Measurements from ENCODE around the gene ZFY.

Gene ZFY

DNA sequence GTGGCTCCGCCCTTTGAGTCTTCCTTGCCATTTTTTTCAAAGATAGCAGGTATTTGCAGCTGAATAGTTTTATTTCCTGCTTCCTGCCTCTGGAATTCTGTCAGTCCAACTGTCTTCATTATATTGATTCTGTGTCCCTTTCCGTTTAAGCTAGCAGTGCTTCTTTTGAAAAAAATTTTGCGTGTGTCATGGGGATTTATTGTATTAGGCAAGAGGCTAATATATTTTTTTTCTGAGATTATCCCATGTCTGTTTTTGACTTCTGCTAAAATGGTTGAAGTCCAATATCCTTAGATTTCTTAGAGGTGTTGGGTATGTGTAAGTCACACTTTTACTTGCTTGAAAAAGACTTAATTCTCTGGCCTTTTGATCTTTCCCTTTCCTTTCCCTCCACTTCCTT, 20.4 kb downstream of the ZFY start:
- DNase-seq (ENCODE audit: extremely low read depth, insufficient read length) = no peak
- Histone ChIP-seq H3K27me3 (replicated peaks; ENCODE audit: control insufficient read depth, insufficient read depth, low read length) (no peaks in the 10 kb centered on the region), H3K4me3 (replicated peaks; ENCODE audit: low read depth, low read length) (no peak overlapping the region), H3K36me3 (ENCODE audit: control insufficient read depth, insufficient read depth, low read length) (no peaks in the 10 kb centered on the region)
- TF ChIP-seq, protein P1, sequence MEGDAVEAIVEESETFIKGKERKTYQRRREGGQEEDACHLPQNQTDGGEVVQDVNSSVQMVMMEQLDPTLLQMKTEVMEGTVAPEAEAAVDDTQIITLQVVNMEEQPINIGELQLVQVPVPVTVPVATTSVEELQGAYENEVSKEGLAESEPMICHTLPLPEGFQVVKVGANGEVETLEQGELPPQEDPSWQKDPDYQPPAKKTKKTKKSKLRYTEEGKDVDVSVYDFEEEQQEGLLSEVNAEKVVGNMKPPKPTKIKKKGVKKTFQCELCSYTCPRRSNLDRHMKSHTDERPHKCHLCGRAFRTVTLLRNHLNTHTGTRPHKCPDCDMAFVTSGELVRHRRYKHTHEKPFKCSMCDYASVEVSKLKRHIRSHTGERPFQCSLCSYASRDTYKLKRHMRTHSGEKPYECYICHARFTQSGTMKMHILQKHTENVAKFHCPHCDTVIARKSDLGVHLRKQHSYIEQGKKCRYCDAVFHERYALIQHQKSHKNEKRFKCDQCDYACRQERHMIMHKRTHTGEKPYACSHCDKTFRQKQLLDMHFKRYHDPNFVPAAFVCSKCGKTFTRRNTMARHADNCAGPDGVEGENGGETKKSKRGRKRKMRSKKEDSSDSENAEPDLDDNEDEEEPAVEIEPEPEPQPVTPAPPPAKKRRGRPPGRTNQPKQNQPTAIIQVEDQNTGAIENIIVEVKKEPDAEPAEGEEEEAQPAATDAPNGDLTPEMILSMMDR (IDR thresholded peaks at IDR 0.05; ENCODE audit: insufficient read depth, low read length, poor library complexity, severe bottlenecking) = no peak

DNA sequence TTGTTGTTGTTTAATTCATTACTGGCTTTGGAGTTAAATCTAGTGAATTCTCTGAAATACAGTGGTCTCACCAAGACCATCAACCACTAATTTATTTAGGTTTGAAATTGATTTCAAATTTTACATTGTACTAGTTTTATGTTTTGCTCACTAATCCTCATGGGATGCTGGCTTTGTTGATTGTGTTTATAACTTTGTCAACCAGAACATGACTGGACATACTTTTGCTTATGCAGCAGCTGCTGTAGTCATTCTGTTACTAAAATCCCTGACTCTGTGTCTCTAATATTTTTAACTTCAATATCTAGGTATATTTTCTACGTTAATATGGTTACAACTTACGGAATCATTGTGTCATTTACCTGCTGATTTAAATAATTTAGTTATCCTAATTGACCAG, 26.9 kb downstream of the ZFY start:
- H3K4me3 ChIP-seq (replicated peaks; ENCODE audit: low read depth, low read length) = no peak overlapping the region
- no peaks in the 10 kb centered on the region for H3K36me3 ChIP-seq (ENCODE audit: control insufficient read depth, insufficient read depth, low read length)
- DNase-seq (ENCODE audit: extremely low read depth, insufficient read length) = no peak
- TF ChIP-seq, protein P1 (IDR thresholded peaks at IDR 0.05; ENCODE audit: insufficient read depth, low read length, poor library complexity, severe bottlenecking) = no peak
- no peaks in the 10 kb centered on the region for H3K27me3 ChIP-seq (replicated peaks; ENCODE audit: control insufficient read depth, insufficient read depth, low read length)

DNA sequence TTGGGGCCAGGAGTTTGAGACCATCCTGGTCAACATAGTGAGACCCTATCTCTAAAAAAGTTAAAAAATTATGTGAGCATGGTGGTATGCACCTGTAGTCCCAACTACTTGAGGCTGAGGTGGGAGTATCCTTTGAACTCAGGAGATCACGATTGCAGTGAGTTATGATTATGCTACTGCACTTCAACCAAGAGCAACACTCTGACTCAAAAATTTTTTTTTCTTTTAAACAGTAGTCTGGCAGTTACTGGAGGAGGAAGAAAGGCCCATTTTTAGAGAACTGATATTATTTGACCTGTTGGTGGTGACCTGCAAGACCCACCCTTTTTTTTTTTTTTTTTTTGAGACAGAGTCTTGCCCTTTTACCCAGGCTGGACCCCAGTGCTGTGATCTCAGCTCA, 29.6 kb downstream of the ZFY start:
- TF ChIP-seq, protein P1 (IDR thresholded peaks at IDR 0.05; ENCODE audit: insufficient read depth, low read length, poor library complexity, severe bottlenecking) = no peak
- Histone ChIP-seq H3K4me3 (replicated peaks; ENCODE audit: low read depth, low read length) (no peak overlapping the region), H3K27me3 (replicated peaks; ENCODE audit: control insufficient read depth, insufficient read depth, low read length) (no peaks in the 10 kb centered on the region), H3K36me3 (ENCODE audit: control insufficient read depth, insufficient read depth, low read length) (no peaks in the 10 kb centered on the region)
- no peak for DNase-seq (ENCODE audit: extremely low read depth, insufficient read length)

DNA sequence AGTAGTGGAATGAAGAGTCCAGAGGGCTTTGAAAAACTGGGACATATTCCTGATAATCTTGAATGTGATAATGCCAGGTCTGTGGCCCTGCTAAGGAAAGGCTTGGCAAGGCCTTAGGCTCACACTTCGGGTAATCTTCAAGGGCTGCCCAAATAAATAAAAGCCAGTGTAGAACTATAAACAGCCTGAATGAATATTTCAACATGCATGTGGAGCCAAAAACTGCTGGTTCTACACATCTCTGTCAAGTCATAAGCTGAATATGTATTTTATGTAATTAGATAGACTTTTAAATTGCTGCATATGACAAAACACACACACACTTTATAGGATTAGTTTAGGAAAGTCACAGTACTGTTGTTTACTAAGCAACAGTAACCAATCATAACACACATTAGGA, 30.4 kb downstream of the ZFY start:
- TF ChIP-seq, protein P1 (IDR thresholded peaks at IDR 0.05; ENCODE audit: insufficient read depth, low read length, poor library complexity, severe bottlenecking) = no peak
- no peaks in the 10 kb centered on the region for H3K27me3 ChIP-seq (replicated peaks; ENCODE audit: control insufficient read depth, insufficient read depth, low read length)
- no peak for DNase-seq (ENCODE audit: extremely low read depth, insufficient read length)
- no peak overlapping the region for H3K4me3 ChIP-seq (replicated peaks; ENCODE audit: low read depth, low read length)
- no peaks in the 10 kb centered on the region for H3K36me3 ChIP-seq (ENCODE audit: control insufficient read depth, insufficient read depth, low read length)

DNA sequence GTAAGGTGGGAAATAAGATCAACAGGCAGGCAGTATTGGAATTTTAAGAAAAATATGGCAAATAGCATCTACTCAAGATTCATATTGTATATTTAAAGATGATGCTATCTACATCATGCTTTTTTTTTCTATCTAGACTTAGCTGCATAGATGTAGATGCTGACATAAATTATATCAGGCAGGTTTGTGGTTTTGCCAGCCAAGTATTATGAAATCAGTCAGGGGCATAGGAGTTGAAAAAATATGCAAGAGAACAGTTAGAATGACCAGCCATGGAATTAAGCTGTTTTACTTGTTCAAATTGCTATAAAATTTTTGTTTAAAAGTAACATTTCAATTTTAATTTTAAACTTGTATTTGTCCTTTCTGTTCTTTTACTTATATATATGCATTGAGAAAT, 34.4 kb downstream of the ZFY start:
- TF ChIP-seq, protein P1 (IDR thresholded peaks at IDR 0.05; ENCODE audit: insufficient read depth, low read length, poor library complexity, severe bottlenecking) = no peak
- no peaks in the 10 kb centered on the region for H3K36me3 ChIP-seq (ENCODE audit: control insufficient read depth, insufficient read depth, low read length)
- H3K27me3 ChIP-seq (replicated peaks; ENCODE audit: control insufficient read depth, insufficient read depth, low read length) = no peaks in the 10 kb centered on the region
- no peak overlapping the region for H3K4me3 ChIP-seq (replicated peaks; ENCODE audit: low read depth, low read length)
- DNase-seq (ENCODE audit: extremely low read depth, insufficient read length) = no peak

DNA sequence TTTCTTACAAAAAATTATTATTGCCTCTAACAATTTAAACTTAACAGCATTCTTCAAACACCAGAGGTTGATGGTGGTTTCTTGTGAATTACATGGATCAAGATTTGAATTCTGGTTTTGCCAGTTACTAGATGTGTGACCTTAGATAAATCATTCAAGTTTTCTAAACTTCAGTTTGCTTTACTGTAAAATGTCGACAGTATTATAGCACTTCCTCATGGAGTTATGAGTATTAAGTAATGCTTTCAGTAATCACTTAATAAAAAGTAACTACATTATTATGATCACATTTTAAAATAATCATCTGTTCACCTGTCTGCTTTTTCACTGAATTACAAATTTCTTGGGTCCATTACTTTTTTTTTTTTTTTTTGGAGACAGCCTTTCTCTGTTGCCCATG, 37.5 kb downstream of the ZFY start:
- no peak overlapping the region for H3K4me3 ChIP-seq (replicated peaks; ENCODE audit: low read depth, low read length)
- no peaks in the 10 kb centered on the region for H3K27me3 ChIP-seq (replicated peaks; ENCODE audit: control insufficient read depth, insufficient read depth, low read length)
- H3K36me3 ChIP-seq (ENCODE audit: control insufficient read depth, insufficient read depth, low read length) = no peaks in the 10 kb centered on the region
- TF ChIP-seq, protein P1 (IDR thresholded peaks at IDR 0.05; ENCODE audit: insufficient read depth, low read length, poor library complexity, severe bottlenecking) = no peak
- no peak for DNase-seq (ENCODE audit: extremely low read depth, insufficient read length)

Data from GM06990 (cell line).